Tibial nerve (tissue), 4 donors: Measurements from ENCODE around the gene CCL2.

Source experiments
- CTCF ChIP-seq, 5 experiments: fragments of 200-600 bp in 3 of 5; fragments of 450-650 bp in 2 of 5; sonication (generic) in 3 of 5; IDR thresholded peaks; one replicate each; pipeline ENCODE4 v1.5.1; 2016 to 2019; ENCODE audit warnings: antibody characterized with exemption in 5 of 5, mild to moderate bottlenecking in 3 of 5, moderate library complexity in 2 of 5
- EP300 ChIP-seq, 2 donors: sonication (generic); formaldehyde crosslinking; IDR thresholded peaks; one replicate each; pipeline ENCODE4 v1.6.1; 2017; ENCODE audit warnings: antibody characterized with exemption in 2 of 2, mild to moderate bottlenecking in 1 of 2
- POLR2A ChIP-seq, 2 donors: fragments of 450-650 bp; IDR thresholded peaks; one replicate each; pipeline ENCODE4 v1.6.1; 2017; ENCODE audit warnings: antibody characterized with exemption in 2 of 2, mild to moderate bottlenecking in 2 of 2, moderate library complexity in 2 of 2

GRCh38 chr17:34248511-34249024, 6.5 kb upstream of the CCL2 start:
- TF ChIP-seq CTCF (IDR thresholded peaks at IDR 0.05) (no peak), EP300 (IDR thresholded peaks at IDR 0.05) (no peak), POLR2A (IDR thresholded peaks at IDR 0.05) (no peak)
